ENCODE data around the gene DNAH11. TPM values are rescaled to one million over a fixed set of nuclear protein-coding genes. Genes with fewer than 3 reads are reported as not detected.

Gene DNAH11
- total RNA-seq, 1 experiment from 2014 or later = 0.54 TPM

GRCh38 chr7:21656081-21656480 lies 113.2 kb downstream of the DNAH11 start:
- ChIA-PET POLR2A (ENCODE audit: low non-redundant PET) (no interaction called here), CTCF (no interaction called here)
- TF ChIP-seq EZH2 (IDR thresholded peaks at IDR 0.05; ENCODE audit: borderline replicate concordance, low read depth, low read length, poor library complexity, severe bottlenecking) (no peak), CTCF (conservative IDR thresholded peaks at IDR 0.05; ENCODE audit: low read depth, low read length) (no peak)
- H3K9me3 ChIP-seq (ENCODE audit: low read depth, low read length, poor library complexity, severe bottlenecking) = no peaks in the 10 kb centered on the region
- H3K4me3 ChIP-seq (ENCODE audit: low read depth, low read length, poor library complexity, severe bottlenecking) = no peak overlapping the region
- H3K36me3 ChIP-seq (ENCODE audit: insufficient read depth, low read length, poor library complexity, severe bottlenecking) = no peaks in the 10 kb centered on the region
- no peak for DNase-seq (ENCODE audit: low spot score)
- no TSS peak for BruUV-seq (replicated peaks)
- H3K27ac ChIP-seq (ENCODE audit: low read depth, low read length, poor library complexity, severe bottlenecking) = no peak overlapping the region
- H3K4me1 ChIP-seq (ENCODE audit: insufficient read depth, low read length, poor library complexity, severe bottlenecking) = no peaks in the 10 kb centered on the region
- peaks cover 10% of the 10 kb centered on the region for H3K27me3 ChIP-seq (replicated peaks; ENCODE audit: insufficient read depth, low read depth, low read length, poor library complexity)
- intact Hi-C loops (cut with micrococcal nuclease; ENCODE audit: unreplicated experiment) = no loop called here

DNA sequence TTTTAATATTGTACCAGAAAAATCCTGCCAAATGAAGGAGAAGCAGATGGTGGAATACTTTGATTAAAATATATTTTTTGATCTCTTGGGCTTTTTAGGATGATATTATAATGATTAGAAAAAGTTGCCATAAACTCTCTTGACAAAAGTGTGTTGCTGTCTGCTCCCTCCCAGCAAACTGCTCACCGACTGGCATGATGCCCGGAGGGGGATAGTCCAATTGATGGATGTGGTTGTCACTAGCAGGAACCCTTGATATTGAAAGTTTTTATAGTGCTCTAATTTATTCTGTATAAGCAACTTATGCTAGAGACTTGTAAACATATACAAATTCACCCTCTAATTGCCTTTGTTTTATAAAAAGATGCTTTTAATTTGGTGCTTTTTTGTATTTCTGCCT lies 114.0 kb downstream of the DNAH11 start:
- Histone ChIP-seq H3K36me3 (ENCODE audit: insufficient read depth, low read length, poor library complexity, severe bottlenecking) (no peaks in the 10 kb centered on the region), H3K27ac (ENCODE audit: low read depth, low read length, poor library complexity, severe bottlenecking) (no peak overlapping the region), H3K4me3 (ENCODE audit: low read depth, low read length, poor library complexity, severe bottlenecking) (no peak overlapping the region), H3K27me3 (replicated peaks; ENCODE audit: insufficient read depth, low read depth, low read length, poor library complexity) (peaks cover 10% of the 10 kb centered on the region), H3K4me1 (ENCODE audit: insufficient read depth, low read length, poor library complexity, severe bottlenecking) (no peaks in the 10 kb centered on the region), H3K9me3 (ENCODE audit: low read depth, low read length, poor library complexity, severe bottlenecking) (peaks cover 5% of the 10 kb centered on the region)
- DNase-seq (ENCODE audit: low spot score) = peak; percentile 14
- ChIA-PET POLR2A (ENCODE audit: low non-redundant PET) (no interaction called here), CTCF (no interaction called here)
- BruUV-seq (replicated peaks) = no TSS peak
- intact Hi-C loops (cut with micrococcal nuclease; ENCODE audit: unreplicated experiment) = no loop called here
- TF ChIP-seq CTCF (conservative IDR thresholded peaks at IDR 0.05; ENCODE audit: low read depth, low read length) = no peak
- no peak for TF ChIP-seq EZH2 (IDR thresholded peaks at IDR 0.05; ENCODE audit: borderline replicate concordance, low read depth, low read length, poor library complexity, severe bottlenecking)

DNA sequence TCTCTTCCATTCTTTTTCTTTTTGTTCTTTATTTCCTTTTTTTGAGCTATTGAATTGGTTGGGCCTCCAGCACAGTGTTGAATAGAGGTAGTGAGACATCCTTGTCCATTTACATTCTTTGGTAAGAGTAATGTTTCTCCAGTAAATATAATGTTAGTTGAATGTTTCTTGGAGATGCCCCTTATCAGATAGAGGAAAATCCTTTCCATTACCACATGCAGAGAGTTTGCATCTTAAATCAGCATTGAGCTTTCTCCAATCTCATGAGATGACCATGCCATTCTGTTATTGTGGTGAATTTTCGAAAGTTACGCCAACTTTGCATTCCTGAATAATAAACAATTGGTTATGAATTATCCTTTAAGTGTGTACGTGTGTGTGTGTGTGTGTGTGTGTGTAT lies 127.7 kb downstream of the DNAH11 start:
- intact Hi-C loops (cut with micrococcal nuclease; ENCODE audit: unreplicated experiment) = no loop called here
- H3K36me3 ChIP-seq (ENCODE audit: insufficient read depth, low read length, poor library complexity, severe bottlenecking) = no peaks in the 10 kb centered on the region
- no TSS peak for BruUV-seq (replicated peaks)
- peaks cover 15% of the 10 kb centered on the region for H3K27me3 ChIP-seq (replicated peaks; ENCODE audit: insufficient read depth, low read depth, low read length, poor library complexity)
- H3K4me3 ChIP-seq (ENCODE audit: low read depth, low read length, poor library complexity, severe bottlenecking) = no peak overlapping the region
- POLR2A ChIA-PET (ENCODE audit: low non-redundant PET) = no interaction called here
- H3K9me3 ChIP-seq (ENCODE audit: low read depth, low read length, poor library complexity, severe bottlenecking) = no peaks in the 10 kb centered on the region
- no peak overlapping the region for H3K27ac ChIP-seq (ENCODE audit: low read depth, low read length, poor library complexity, severe bottlenecking)
- CTCF ChIA-PET = no interaction called here
- DNase-seq (ENCODE audit: low spot score) = no peak
- TF ChIP-seq CTCF (conservative IDR thresholded peaks at IDR 0.05; ENCODE audit: low read depth, low read length) (no peak), EZH2 (IDR thresholded peaks at IDR 0.05; ENCODE audit: borderline replicate concordance, low read depth, low read length, poor library complexity, severe bottlenecking) (no peak)
- no peaks in the 10 kb centered on the region for H3K4me1 ChIP-seq (ENCODE audit: insufficient read depth, low read length, poor library complexity, severe bottlenecking)
